Activated T-helper 1 cell treated with anti-CD3 and anti-CD28 coated beads, Interleukin-12 subunit alpha, Interleukin-12 subunit beta, Interleukin-2, Interleukin-4 antibody, amounts not matched to agents 30 ng/mL and 10 ng/mL and 1 ng/mL, durations not matched to agents 14 hours and 24 hours and 36 hours (primary cell): ENCODE data around the gene RINT1. TPM values are rescaled to one million over a fixed set of nuclear protein-coding genes. Genes with fewer than 3 reads are reported as not detected.
"Not testable (repeated sequence)": the region's sequence is repeated elsewhere in the genome, so short reads cannot be mapped to it uniquely, and the experiment has no call there.

ENCODE experiments used
- DNase-seq: peaks from one replicate; pipeline ENCODE4 v3.0.0; 2021; ENCODE audit warnings: low spot score
- H3K27ac Mint-ChIP-seq: one replicate; pipeline ENCODE4 v1.8.0; 2021; ENCODE audit warnings: mild to moderate bottlenecking, mixed read lengths
- H3K27me3 Mint-ChIP-seq: one replicate; pipeline ENCODE4 v1.8.0; 2022; ENCODE audit warnings: mild to moderate bottlenecking, moderate library complexity, mixed read lengths; ENCODE audit not compliant: insufficient read depth
- H3K36me3 Mint-ChIP-seq: one replicate; pipeline ENCODE4 v1.8.0; 2021; ENCODE audit warnings: low read depth, mixed read lengths
- H3K4me1 Mint-ChIP-seq: one replicate; pipeline ENCODE4 v1.8.0; 2021; ENCODE audit warnings: low read depth, mixed read lengths
- H3K4me3 Mint-ChIP-seq: one replicate; pipeline ENCODE4 v1.8.0; 2021; ENCODE audit warnings: mild to moderate bottlenecking, moderate library complexity, mixed read lengths
- H3K9me3 Mint-ChIP-seq: one replicate; pipeline ENCODE4 v1.8.0; 2021; ENCODE audit warnings: mixed read lengths
- intact Hi-C: fragments of 100-400 bp; cut with micrococcal nuclease; formaldehyde crosslinking; loops from one replicate; pipeline ENCODE4 v1.15.1; 2024
- total RNA-seq: library from RNA; stranded (reverse); gene quantifications from 2 replicates; pipeline ENCODE4 v1.2.3, GENCODE V29; 2022

The RINT1 gene
- total RNA-seq: 21.9 and 32.5 TPM in 2 replicates

DNA sequence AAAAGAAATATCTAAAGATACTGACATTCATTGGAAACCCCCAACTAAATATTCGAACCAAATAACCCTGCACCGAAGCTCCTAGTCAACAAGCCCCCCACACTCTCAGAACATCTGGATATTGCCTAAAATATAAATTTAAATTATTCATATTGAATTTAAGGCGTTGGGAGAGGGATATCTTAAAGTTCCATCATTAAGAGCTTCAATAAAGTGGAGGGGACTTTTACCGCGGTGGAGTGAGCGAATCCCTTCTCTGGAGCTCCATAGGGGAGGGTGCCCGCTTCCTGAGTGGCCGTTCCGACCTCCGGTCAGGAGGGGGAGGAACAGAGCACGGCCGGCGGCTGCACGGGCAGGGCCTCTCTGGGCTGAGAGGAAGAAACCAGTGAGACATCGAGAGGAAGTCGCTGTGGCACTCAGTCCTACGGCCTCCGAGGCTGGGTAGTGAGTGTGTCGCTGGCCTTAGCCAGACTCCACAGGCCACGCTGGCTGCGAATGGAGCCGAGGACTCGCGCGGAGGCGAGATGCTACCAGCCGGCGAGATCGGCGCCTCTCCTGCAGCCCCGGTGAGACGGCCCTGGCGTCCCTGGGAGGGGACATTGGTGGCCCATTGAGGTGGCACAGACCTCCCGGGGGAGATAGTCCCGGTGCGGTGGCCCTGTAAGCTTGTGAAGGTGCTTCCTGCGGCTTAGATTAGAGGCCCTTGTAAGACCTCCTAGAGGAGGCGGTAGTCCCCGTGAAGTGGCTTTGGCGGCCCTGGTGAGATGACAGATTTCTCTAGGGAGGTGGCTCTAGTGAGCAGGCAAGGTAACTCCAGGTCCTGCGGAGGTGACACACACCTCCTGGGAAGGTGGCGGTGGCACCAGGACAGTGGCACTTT lies at the start of gene RINT1:
Gene RINT1, plus strand, starts transcription at position 410 of the 880 bp plus-strand sequence. Its CDS starts 115 bp downstream, at position 525.
- Mint-ChIP-seq H3K9me3 (no peaks in the 10 kb centered on the region), H3K36me3 (peaks cover 10% of the 10 kb centered on the region), H3K27me3 (peaks cover 1% of the 10 kb centered on the region), H3K4me3 (peak within 1 kb of the TSS; percentile 93), H3K27ac (peak within 1 kb of the TSS; percentile 95), H3K4me1 (peaks cover 21% of the 10 kb centered on the region)
- intact Hi-C loops: loop anchor here (1.0 to 10.0 kb wide), 8 partner anchors 10 to 1635 kb away; partner anchors contain the start of genes HBP1, KMT2E, ORC5 and PUS7
- DNase-seq: peak; percentile 85

DNA sequence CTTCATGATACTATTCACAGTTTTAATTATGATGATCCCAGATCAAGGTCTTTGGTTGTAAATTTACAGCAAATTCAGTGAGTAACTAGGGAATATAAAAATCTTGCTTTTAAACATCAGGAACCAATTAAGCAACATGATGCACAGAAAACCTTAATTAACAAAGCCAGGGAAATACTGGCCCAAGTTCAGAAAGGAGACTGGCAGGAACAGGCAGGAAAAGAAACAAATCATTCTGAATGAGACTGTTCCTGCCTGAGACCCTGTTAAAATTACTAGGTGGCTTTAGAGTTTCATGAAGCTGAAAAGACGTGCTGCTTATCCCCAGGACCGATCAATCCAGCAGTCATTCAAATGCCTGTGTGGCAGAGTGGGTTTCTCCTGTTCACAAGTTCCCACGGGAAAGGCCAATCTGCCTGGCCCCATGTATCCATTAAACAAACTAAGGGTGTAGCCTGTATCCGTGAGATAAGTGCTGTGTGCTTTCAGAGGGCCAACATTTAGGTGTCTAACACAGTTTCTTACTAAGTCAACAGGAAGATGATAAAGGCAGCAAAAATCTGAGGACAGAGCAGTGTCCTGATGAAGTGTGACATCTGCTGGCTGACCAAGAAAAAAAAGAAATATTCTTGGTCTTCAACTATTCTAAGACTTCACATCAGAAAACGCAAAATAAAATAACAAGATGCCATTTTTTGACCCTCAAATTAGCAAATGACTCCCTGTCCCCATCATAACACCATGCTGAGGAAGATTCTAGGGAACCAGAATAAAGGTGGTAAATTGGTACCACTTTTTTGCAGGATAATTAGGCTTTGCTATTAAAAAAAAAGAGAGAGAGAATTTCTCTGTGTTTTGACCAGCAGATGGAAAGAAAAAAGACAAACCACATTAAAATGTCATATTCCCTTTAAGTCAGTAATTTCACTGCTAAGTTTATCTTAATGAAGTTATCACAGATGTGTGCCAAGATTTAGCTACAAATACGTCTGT lies 44.1 kb upstream of the RINT1 start:
- H3K27me3 Mint-ChIP-seq: no peaks in the 10 kb centered on the region
- intact Hi-C loops: loop anchor here (1.0 kb wide), 1 partner anchor 335 kb away; no protein-coding TSS in a partner anchor
- DNase-seq: no peak
- H3K4me1 Mint-ChIP-seq: no peaks in the 10 kb centered on the region
- H3K27ac Mint-ChIP-seq: no peak overlapping the region
- no peak overlapping the region for H3K4me3 Mint-ChIP-seq
- H3K9me3 Mint-ChIP-seq: no peaks in the 10 kb centered on the region
- H3K36me3 Mint-ChIP-seq: peaks cover 20% of the 10 kb centered on the region

DNA sequence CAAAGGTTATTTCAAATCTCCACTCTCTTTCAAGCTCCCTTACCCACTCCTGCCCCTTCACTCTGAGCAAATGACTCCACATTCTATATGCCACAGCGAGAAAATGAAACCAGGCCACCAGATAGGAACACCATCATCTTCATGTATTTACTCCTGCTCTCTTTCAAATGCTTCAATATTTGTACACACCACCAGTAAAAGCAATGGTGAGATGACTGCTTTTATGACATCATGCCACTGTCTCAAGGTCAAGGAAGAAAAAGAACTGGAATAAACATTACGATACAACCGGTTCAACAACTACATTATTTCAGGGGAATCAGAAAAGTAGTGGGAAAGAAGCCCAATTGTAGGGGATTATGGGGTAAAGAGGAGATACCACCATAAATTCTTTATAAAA lies 42.6 kb upstream of the RINT1 start:
- peaks cover 20% of the 10 kb centered on the region for H3K36me3 Mint-ChIP-seq
- intact Hi-C loops: no loop called here
- no peak overlapping the region for H3K4me3 Mint-ChIP-seq

DNA sequence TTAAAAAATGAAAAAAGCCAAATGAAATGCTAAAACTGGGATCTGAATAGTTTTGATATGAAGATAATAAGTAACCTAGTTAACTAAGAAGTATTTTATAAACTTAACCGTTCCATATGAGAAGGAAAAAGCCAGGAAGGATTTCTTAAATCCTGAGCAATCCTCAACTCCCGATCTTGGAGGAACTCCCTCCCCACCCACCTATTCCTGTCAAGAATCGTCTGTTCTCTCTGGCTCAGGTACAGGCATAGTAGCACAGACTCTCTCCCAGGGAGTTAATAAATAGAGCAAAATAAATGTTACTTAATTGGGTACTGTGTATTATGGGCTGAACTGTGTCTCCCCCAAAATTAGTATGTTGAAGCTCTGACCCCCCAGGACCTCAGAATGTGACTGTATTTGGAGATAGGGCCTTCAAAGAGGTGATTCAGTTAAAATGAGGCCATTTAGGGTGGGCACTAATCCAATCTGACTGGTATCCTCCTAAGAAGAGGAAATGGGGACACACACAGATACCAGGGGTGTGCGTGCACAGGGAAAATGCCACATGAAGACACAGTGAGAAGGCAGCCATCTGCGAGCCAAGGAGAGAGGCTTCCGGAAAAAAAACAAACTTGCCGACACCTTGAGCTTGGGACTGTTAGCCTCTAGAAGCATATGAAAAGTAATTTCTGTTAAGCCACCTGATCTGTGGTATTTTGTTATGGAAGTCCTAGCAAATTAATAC lies 38.6 kb upstream of the RINT1 start:
- Mint-ChIP-seq H3K4me3 (no peak overlapping the region), H3K4me1 (no peaks in the 10 kb centered on the region), H3K27ac (peak overlapping the region; percentile 26), H3K9me3 (no peaks in the 10 kb centered on the region), H3K27me3 (no peaks in the 10 kb centered on the region), H3K36me3 (peaks cover 10% of the 10 kb centered on the region)
- no peak for DNase-seq
- intact Hi-C loops: no loop called here

More for the DNA sequence above, 42.6 kb upstream of the RINT1 start:
- H3K4me1 Mint-ChIP-seq: no peaks in the 10 kb centered on the region
- H3K27ac Mint-ChIP-seq: peak overlapping the region; percentile 58
- no peaks in the 10 kb centered on the region for H3K27me3 Mint-ChIP-seq
- no peaks in the 10 kb centered on the region for H3K9me3 Mint-ChIP-seq
- DNase-seq: no peak

DNA sequence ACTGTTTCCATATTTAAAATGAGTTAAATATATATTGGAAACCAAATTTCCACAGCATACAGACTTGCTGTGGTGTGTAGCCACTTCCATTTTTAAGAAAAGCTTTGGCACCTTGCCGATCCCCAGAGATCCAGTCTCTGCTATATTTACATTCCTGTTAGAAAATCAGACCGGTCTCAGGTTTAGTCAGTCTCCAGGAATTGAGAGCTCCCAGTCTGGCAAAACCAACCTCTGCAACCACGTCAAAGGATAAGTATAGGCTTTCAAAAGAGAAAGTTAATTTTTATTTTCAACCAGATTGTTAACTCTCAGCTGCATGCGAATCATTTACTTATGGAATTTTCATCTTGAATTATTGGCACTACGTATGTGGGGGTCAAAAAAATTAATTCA lies 38.1 kb upstream of the RINT1 start:
- DNase-seq: no peak
- Mint-ChIP-seq H3K9me3 (no peaks in the 10 kb centered on the region), H3K27me3 (no peaks in the 10 kb centered on the region), H3K27ac (no peak overlapping the region), H3K36me3 (peaks cover 12% of the 10 kb centered on the region), H3K4me3 (no peak overlapping the region), H3K4me1 (no peaks in the 10 kb centered on the region)
- intact Hi-C loops: no loop called here

DNA sequence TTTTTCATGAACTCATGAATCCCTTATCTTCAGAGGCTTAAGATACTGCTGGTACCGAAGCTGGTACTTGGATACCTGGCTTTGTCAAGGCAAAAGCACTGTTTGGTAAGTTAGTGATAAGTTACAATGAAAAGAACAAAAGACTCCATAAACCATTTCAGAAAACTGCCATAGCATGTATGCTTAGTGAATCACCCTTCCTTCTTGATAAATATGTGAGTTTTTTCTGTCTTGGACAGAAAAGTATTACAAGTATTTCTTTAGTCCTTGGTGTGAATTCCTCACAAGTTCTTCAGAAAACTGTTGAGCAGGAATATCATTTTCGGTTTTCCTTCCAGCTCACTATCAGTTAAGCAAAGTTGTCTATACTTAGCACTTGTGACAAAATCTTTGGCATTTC lies 35.5 kb upstream of the RINT1 start:
- Mint-ChIP-seq H3K36me3 (peaks cover 17% of the 10 kb centered on the region), H3K9me3 (no peaks in the 10 kb centered on the region)
- intact Hi-C loops: no loop called here

DNA sequence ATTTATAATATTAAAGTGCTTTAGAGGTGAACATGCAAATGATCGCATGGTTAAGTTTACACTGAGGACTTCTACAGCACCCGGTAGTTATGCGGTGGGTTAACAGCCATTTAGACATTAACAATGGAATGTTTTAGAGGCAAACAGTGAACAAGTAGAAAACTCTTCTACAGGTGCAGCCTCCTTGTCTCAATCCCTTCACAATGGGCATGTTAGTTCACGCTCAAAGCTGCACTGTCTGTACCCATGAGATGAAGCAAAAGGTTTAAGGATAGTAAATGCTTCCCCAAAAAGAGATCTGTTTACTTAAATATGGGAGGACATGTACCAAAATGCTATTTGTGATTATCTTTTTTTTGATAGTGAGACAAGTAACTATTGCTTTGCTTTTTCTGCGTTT lies 35.0 kb upstream of the RINT1 start:
- intact Hi-C loops: no loop called here
- Mint-ChIP-seq H3K4me1 (no peaks in the 10 kb centered on the region), H3K36me3 (peaks cover 20% of the 10 kb centered on the region), H3K9me3 (no peaks in the 10 kb centered on the region), H3K27me3 (no peaks in the 10 kb centered on the region), H3K27ac (no peak overlapping the region), H3K4me3 (no peak overlapping the region)
- no peak for DNase-seq

More for the DNA sequence above, 35.5 kb upstream of the RINT1 start:
- no peak for DNase-seq
- Mint-ChIP-seq H3K4me3 (no peak overlapping the region), H3K4me1 (no peaks in the 10 kb centered on the region), H3K27me3 (no peaks in the 10 kb centered on the region), H3K27ac (no peak overlapping the region)

DNA sequence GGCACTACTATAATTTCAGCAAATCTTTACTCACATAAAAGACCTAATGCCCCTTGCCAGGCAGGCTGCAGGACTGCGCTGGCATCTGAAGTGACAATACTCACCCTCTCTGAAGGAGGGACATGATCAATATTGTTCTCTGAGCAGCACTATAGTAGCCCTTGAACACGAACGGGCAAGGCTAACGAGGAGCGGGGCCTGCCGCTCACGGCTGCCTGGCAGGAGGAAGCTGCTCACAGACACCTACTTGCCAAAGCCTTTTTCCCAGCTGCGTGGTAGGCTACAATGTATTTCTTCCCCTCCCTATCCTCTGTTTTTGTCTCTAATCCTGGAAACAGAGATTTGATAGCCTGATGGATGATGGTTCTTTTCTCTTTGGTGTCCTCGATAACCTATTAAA lies 29.8 kb upstream of the RINT1 start:
- no peaks in the 10 kb centered on the region for H3K4me1 Mint-ChIP-seq
- intact Hi-C loops: no loop called here
- H3K9me3 Mint-ChIP-seq: no peaks in the 10 kb centered on the region
- no peaks in the 10 kb centered on the region for H3K27me3 Mint-ChIP-seq
- DNase-seq: no peak
- no peak overlapping the region for H3K27ac Mint-ChIP-seq
- H3K4me3 Mint-ChIP-seq: no peak overlapping the region
- H3K36me3 Mint-ChIP-seq: peaks cover 35% of the 10 kb centered on the region

DNA sequence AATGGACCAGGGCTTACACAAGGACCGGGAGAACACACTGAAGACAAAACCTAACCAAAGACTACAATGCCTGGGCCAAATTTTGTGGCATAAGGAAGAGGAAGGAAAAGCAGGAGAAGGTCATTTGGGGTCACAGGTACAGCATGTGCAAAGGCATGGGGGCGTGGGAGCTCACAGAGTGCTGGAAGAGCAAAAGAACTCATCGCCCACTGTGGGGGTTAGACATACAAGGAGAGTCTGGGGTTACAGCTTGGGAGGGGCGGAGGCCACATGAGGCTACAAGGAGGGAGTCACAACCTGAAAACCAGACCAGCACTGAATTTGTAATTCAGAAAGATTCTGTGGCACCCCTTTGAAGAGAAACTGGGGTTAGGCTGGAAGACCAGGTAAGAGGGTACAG lies 19.6 kb upstream of the RINT1 start:
- intact Hi-C loops: no loop called here
- H3K4me3 Mint-ChIP-seq: no peak overlapping the region
- H3K4me1 Mint-ChIP-seq: peaks cover 13% of the 10 kb centered on the region
- no peaks in the 10 kb centered on the region for H3K9me3 Mint-ChIP-seq
- H3K27me3 Mint-ChIP-seq: no peaks in the 10 kb centered on the region
- no peak for DNase-seq
- peaks cover 12% of the 10 kb centered on the region for H3K36me3 Mint-ChIP-seq
- H3K27ac Mint-ChIP-seq: peak overlapping the region; percentile 47

DNA sequence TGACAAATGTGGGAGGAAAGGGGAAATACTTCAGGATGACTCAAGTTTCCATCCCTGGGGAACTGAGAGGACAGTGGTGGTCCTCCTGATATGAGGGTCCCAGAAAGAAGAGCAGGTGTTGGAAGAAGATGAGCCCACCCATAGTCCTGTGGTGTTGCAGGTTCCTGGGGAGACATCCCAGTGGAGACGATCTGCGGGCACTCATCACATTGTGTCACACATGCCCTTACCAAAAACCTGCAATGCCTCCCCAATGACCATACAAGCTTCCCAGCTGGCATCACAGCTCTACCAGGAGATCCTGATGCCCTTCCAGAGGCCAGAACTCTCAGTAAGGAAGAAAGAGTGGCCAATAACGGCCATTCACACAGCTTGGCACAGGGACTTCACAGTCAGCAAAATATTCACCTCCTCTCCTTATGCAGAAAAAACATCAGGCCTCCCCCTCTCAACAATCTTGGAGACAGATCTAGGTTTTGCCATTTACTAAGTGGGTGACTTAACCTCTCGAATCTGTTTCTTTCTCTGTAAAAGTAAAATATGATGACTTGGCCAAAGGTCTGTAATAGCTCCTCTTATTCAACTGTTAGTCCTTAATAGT lies 19.0 kb upstream of the RINT1 start:
- Mint-ChIP-seq H3K4me3 (no peak overlapping the region), H3K27ac (peak overlapping the region; percentile 47), H3K9me3 (no peaks in the 10 kb centered on the region)

DNA sequence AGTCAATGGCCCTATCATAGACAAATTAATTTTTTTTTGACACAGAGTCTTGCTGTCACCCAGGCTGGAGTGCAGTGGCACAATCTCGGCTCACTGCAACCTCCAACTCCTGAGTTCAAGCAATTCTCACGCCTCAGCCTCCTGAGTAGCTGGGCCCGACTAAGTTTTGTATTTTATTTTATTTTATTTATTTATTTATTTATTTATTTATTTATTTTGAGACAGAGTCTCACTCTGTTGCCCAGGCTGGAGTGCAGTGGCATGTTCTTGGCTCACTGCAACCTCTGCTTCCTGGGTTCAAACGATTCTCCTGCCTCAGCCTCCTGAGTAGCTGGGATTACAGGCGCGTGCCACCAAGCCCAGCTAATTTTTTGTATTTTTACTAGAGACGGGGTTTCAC lies 16.4 kb upstream of the RINT1 start:
- not testable (repeated sequence) for DNase-seq, H3K27me3 Mint-ChIP-seq

More for the DNA sequence above, 19.0 kb upstream of the RINT1 start:
- Mint-ChIP-seq H3K36me3 (peaks cover 13% of the 10 kb centered on the region), H3K4me1 (peaks cover 13% of the 10 kb centered on the region), H3K27me3 (no peaks in the 10 kb centered on the region)
- intact Hi-C loops: no loop called here
- DNase-seq: no peak

DNA sequence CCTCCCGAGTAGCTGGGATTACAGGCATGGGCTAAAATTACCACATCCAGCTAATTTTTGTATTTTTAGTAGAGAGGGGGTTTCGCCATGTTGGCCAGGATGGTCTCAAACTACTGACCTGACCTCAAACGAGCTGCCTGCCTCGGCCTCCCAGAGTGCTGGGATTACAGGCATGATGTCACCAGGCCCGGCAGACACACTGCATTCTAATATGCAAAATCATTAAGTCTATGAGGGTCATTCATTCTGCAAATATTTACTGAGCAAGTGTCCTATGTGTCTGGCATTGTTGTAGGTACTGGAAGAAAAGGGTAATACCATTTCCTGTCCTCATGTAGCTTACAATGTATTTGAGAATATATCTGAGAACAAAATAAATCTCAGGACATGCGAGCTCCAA lies 12.6 kb upstream of the RINT1 start:
- no peaks in the 10 kb centered on the region for H3K9me3 Mint-ChIP-seq
- DNase-seq: no peak
- no peak overlapping the region for H3K27ac Mint-ChIP-seq
- peaks cover 14% of the 10 kb centered on the region for H3K4me1 Mint-ChIP-seq
- peaks cover 8% of the 10 kb centered on the region for H3K36me3 Mint-ChIP-seq
- H3K27me3 Mint-ChIP-seq: no peaks in the 10 kb centered on the region
- intact Hi-C loops: no loop called here
- peak overlapping the region; percentile 71 for H3K4me3 Mint-ChIP-seq

More for the DNA sequence above, 16.4 kb upstream of the RINT1 start:
- Mint-ChIP-seq H3K36me3 (peaks cover 16% of the 10 kb centered on the region), H3K4me1 (peaks cover 19% of the 10 kb centered on the region)
- H3K27ac Mint-ChIP-seq, H3K4me3 Mint-ChIP-seq, H3K9me3 Mint-ChIP-seq, intact Hi-C loops: not testable (repeated sequence)
